Smooth muscle cell (in vitro differentiated cells): ENCODE measurements around the gene ZNF143. TPM values are rescaled to one million over a fixed set of nuclear protein-coding genes. Genes with fewer than 3 reads are reported as not detected.

ENCODE experiments used
- DNase-seq: peaks from one replicate; lab custom pipeline; 2025; ENCODE audit not compliant: unreplicated experiment; lab: John Stamatoyannopoulos, UW
- H2AFZ ChIP-seq: fragments of 200-600 bp; sonication (generic); 2 replicates; pipeline ENCODE4 v1.6.0; 2016; ENCODE audit warnings: antibody characterized with exemption, low read depth, mild to moderate bottlenecking
- H3F3A ChIP-seq: fragments of 200-600 bp; sonication (generic); 2 replicates; pipeline ENCODE4 v1.6.0; 2017; ENCODE audit warnings: antibody characterized with exemption, low read depth
- H3K27ac ChIP-seq: fragments of 200-600 bp; sonication (generic); 2 replicates; pipeline ENCODE4 v1.5.1; 2016; ENCODE audit warnings: low read depth, mild to moderate bottlenecking
- H3K27me3 ChIP-seq: fragments of 200-600 bp; sonication (generic); 2 replicates; pipeline ENCODE4 v1.6.1; 2016; ENCODE audit warnings: low read depth, mild to moderate bottlenecking
- H3K36me3 ChIP-seq: fragments of 200-600 bp; sonication (generic); 2 replicates; pipeline ENCODE4 v1.5.1; 2016; ENCODE audit warnings: low read depth
- H3K4me1 ChIP-seq: fragments of 200-600 bp; sonication (generic); 2 replicates; pipeline ENCODE4 v1.5.1; 2016; ENCODE audit warnings: low read depth
- H3K4me2 ChIP-seq: fragments of 200-600 bp; sonication (generic); 2 replicates; pipeline ENCODE4 v1.6.0; 2016; ENCODE audit warnings: mild to moderate bottlenecking
- H3K4me3 ChIP-seq: fragments of 200-600 bp; sonication (generic); 2 replicates; pipeline ENCODE4 v1.5.1; 2016; ENCODE audit warnings: mild to moderate bottlenecking
- H3K79me2 ChIP-seq: fragments of 200-600 bp; sonication (generic); 2 replicates; pipeline ENCODE4 v1.6.0; 2016; ENCODE audit warnings: low read depth, mild to moderate bottlenecking
- H3K9ac ChIP-seq: fragments of 200-600 bp; sonication (generic); 2 replicates; pipeline ENCODE4 v1.6.0; 2016; ENCODE audit warnings: low read depth
- H3K9me3 ChIP-seq: fragments of 200-600 bp; sonication (generic); replicated peaks from 2 replicates; pipeline ENCODE4 v1.5.1; 2016; ENCODE audit warnings: low read depth
- H4K20me1 ChIP-seq: fragments of 200-600 bp; sonication (generic); 2 replicates; pipeline ENCODE4 v1.6.0; 2016; ENCODE audit warnings: low read depth
- CTCF ChIP-seq: fragments of 200-600 bp; sonication (generic); IDR thresholded peaks from 2 replicates; pipeline ENCODE4 v1.5.1; 2017; ENCODE audit warnings: borderline replicate concordance, mild to moderate bottlenecking, antibody characterized with exemption; ENCODE audit not compliant: insufficient read depth, poor library complexity, severe bottlenecking
- WGBS: methylation state at CpG from one replicate; pipeline ENCODE4 v1.1.7; 2016; ENCODE audit warnings: low lambda C conversion rate; 5-methylcytosine and 5-hydroxymethylcytosine counted together
- polyA plus RNA-seq: library from polyadenylated mRNA; unstranded; fragments of >200 nt; fragmentation: Nextera tagmentation; extraction: Ambion mirVana; gene quantifications from 2 replicates; pipeline ENCODE4 v1.2.1, GENCODE V29; 2016
- total RNA-seq: library from RNA; depleted of rRNA; stranded (reverse); fragments of >200 nt; gene quantifications from 2 replicates; pipeline ENCODE4 v1.2.3, GENCODE V29; 2014

The ZNF143 gene
- total and polyA plus RNA-seq, 2 experiments from 2014 or later, result 30.9 to 48.6 TPM

- Histone ChIP-seq H3K4me1 (peaks cover 25% of the 10 kb centered on the region), H3K36me3 (peaks cover 3% of the 10 kb centered on the region), H3K4me2 (no peak overlapping the region), H2AFZ (no peak overlapping the region), H3K9me3 (no peaks in the 10 kb centered on the region), H3K27me3 (no peaks in the 10 kb centered on the region), H3K9ac (no peak overlapping the region), H3K4me3 (no peak overlapping the region), H4K20me1 (peaks cover 4% of the 10 kb centered on the region), H3K27ac (peak overlapping the region; percentile 39), H3F3A (peaks cover 3% of the 10 kb centered on the region), H3K79me2 (no peaks in the 10 kb centered on the region)
- DNase-seq, result no peak
- TF ChIP-seq CTCF, result no peak
- 71% methylated on average over 8 of the region's 8 CpGs for WGBS
Measured at GRCh38 chr11:9527481-9528135, 66.8 kb downstream of the ZNF143 start.

GRCh38 chr11:9528136-9528501, 67.3 kb downstream of the ZNF143 start:
- no peak overlapping the region for H2AFZ ChIP-seq
- no peak overlapping the region for H3K4me2 ChIP-seq
- no peak overlapping the region for H3K4me3 ChIP-seq
- peaks cover 25% of the 10 kb centered on the region for H3K4me1 ChIP-seq
- H4K20me1 ChIP-seq, result peaks cover 4% of the 10 kb centered on the region
- no peak overlapping the region for H3K9ac ChIP-seq
- WGBS, result 84% methylated on average over 1 of the region's 1 CpG
- no peak for TF ChIP-seq CTCF
- no peaks in the 10 kb centered on the region for H3K79me2 ChIP-seq
- H3F3A ChIP-seq, result peaks cover 3% of the 10 kb centered on the region
- DNase-seq, result no peak
- H3K36me3 ChIP-seq, result peaks cover 3% of the 10 kb centered on the region
- H3K27ac ChIP-seq, result no peak overlapping the region
- no peaks in the 10 kb centered on the region for H3K27me3 ChIP-seq
- H3K9me3 ChIP-seq, result no peaks in the 10 kb centered on the region

- Histone ChIP-seq H3K4me2 (peak overlapping the region; percentile 13), H3K9ac (no peak overlapping the region), H3F3A (peaks cover 3% of the 10 kb centered on the region), H3K4me3 (no peak overlapping the region), H3K36me3 (peaks cover 3% of the 10 kb centered on the region), H3K27ac (no peak overlapping the region), H3K4me1 (peaks cover 30% of the 10 kb centered on the region), H3K79me2 (no peaks in the 10 kb centered on the region), H2AFZ (no peak overlapping the region), H4K20me1 (peaks cover 4% of the 10 kb centered on the region), H3K27me3 (no peaks in the 10 kb centered on the region), H3K9me3 (no peaks in the 10 kb centered on the region)
- TF ChIP-seq CTCF, result no peak
- no peak for DNase-seq
- WGBS, result 80% methylated on average over 12 of the region's 12 CpGs
Measured at GRCh38 chr11:9528573-9529333, 67.9 kb downstream of the ZNF143 start.
